Breast epithelium (tissue), 3 donors: ENCODE data around the gene SSTR3.

ENCODE experiments used
- CTCF ChIP-seq, 3 donors: fragments of 450-650 bp; IDR thresholded peaks; one replicate each; pipeline ENCODE4 v1.5.1; 2016 to 2017; ENCODE audit warnings: antibody characterized with exemption in 3 of 3, mild to moderate bottlenecking in 3 of 3, moderate library complexity in 3 of 3
- POLR2A ChIP-seq: fragments of 450-650 bp; IDR thresholded peaks from one replicate; pipeline ENCODE4 v1.6.1; 2016; ENCODE audit warnings: antibody characterized with exemption, mild to moderate bottlenecking, moderate library complexity

- TF ChIP-seq CTCF (IDR thresholded peaks at IDR 0.05) = no peak
- TF ChIP-seq POLR2A = no peak
These were observed 16.9 kb upstream of the SSTR3 start for GRCh38 chr22:37229012-37229804.
